Measurements from ENCODE around the gene MAPK14.
"Not testable (repeated sequence)": the region's sequence is repeated elsewhere in the genome, so short reads cannot be mapped to it uniquely, and the experiment has no call there.

MAPK14 gene

DNA sequence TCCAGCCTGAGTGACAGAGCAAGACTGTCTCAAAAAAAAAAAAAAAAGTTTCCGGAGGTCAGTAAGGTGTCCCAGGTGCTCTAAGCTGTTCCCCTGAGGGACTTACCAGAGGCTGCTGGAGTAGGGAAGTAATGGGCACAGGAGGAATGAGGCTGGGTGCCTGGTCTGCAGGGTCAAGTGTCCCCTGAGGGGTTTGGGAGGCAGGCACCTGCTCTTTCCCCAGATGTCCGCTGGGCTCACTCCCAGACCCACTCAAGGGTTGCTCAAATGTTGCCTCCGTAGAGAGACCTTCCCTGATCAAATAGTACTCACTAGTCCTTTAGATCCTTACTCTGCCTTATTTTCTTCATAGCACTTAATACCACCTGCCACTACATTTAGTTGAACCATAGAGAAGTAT, 97.3 kb downstream of the MAPK14 start:
- no peak for DNase-seq

DNA sequence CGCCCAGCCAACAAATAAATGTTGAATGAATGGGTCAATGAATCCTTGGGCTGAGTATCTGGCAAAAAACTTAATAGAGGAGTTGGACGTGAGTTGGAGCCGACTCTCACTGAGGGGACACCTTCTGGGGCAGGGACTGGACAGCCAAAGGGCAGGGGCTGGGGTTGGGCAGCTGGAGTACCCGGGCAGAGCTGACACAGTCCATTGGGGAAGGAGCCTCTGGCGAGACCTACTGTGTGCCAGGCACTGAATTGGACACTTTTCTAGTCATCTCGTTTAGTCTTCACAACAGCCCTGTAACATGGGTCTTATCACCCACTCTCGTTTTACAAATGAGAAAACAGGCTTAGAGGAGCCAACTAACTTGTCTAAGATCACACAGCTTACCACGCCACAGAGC, 98.0 kb downstream of the MAPK14 start:
- DNase-seq: no peak

DNA sequence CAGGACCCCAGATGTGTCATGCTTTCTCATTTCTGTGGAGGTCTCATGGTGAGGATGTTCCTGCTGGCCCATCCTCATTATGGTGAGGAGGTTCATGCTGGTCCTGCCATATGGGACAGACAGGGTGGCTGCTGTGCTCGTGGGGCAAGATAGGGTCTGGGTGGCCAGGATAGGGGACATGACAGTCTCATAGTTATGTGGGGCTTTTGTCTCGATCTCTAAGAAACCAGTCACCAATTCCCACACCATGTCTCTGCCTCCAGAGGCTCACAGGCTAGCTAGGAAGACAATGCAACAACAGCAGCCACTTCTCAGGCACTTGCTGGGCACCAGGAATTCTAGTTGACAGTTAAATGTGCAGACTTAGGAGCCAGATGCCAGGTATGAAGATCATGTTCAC, 98.5 kb downstream of the MAPK14 start:
- no peak for DNase-seq

DNA sequence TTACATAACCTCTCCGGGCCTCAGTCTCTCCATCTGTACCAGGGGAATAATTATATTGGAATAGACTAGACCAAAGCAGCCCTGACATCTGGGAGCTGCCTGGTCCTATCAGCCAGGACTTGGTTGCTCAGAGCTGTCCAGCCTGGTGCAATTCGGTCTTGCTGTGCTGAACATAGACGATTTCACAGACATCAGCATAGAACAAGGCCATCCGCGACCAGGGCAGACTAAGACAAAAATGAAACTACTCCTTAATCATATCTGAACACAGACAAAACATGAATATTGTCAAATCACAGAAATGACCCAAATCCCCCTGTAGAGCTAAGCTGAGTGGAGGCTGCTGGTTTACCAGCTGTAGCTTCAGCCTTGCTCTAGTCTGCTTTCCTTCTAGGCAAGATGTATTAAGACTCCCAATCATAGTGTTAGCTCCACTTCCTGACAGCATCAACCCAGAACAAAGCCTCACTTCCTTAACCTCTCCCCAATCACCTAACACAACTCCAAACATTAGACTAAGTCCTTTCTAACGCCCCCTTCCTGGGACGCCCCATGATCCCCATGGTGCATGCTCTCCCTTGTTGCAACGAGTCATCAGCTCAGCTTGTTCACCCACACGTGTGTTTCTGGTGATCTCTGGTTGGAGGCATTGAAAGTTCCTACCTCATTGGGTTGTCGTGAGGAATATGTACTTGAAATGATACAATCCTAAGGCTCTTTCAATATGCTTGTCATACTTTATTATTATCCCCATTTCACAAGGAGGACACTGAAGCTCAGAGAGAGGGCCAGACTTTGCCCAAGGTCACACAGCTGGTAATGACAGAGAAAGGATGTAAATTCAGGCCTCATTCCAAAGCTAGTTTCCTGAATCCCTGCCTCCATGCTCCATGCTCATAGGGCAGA, 99.2 kb downstream of the MAPK14 start:
- DNase-seq: no peak

DNA sequence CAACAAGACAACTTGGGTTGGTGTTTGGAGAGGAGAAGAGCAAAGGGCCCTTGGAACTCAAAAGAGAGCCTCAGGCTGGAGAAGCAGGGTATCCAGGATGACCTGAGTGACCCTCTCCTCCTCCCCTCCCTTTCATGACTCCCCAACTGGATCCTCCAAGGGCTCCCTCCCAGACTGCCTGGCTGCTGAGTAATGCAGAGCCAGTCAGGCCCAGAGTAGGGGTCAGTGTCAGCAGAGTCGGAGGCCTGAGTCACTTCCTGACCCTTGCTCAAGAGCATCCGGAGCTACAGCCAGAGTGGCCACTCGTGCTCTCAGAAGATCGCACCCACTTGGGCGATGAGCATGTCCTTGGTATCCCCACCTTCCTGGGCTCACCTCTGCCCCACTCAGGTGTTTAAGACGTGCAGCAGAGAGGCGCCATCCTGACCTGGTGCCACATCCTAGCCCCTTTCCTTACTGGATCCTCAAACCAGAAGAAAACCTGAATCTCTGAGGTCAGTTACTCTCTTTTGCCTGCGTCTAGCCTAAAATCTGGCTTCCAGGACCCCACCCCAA, 99.9 kb downstream of the MAPK14 start:
- no peak for DNase-seq

DNA sequence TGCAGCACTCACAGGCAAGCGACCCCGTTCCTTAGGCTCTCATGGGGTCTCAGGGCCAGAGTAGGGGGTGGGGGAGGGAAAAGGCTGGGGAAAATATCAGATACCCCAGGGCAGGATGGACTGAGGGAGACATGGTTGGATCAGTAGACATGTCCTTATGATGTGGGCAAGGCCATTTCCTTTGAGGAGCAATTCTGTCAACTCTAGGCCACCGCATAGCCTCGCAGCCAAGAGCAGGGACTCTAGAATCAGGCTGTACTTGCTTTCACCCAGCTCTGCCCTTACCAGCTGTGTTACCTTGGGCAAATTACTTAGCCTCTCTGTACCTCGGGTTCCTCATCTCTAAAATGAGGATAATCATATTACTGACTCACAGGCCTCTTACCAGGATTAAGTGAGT, 100.5 kb downstream of the MAPK14 start:
- DNase-seq: no peak

DNA sequence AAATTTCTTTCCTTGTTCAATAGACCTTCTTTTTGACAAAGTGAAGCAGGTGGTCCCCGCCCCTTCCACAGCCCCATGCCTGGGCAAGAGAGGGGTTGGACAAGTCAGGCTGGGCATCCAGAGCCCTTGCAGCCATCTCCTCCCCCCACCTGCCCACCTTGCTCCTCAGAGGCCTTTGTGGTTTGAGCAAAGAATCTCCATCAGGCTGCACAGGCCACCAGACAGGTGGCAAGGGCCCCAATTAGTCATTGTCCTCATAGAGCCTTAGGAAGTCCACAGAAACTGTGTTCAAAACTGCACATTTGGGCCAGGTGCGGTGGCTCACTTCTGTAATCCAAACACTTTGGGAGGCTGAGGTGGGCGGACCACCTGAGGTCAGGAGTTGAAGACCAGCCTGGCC, 101.2 kb downstream of the MAPK14 start:
- no peak for DNase-seq

DNA sequence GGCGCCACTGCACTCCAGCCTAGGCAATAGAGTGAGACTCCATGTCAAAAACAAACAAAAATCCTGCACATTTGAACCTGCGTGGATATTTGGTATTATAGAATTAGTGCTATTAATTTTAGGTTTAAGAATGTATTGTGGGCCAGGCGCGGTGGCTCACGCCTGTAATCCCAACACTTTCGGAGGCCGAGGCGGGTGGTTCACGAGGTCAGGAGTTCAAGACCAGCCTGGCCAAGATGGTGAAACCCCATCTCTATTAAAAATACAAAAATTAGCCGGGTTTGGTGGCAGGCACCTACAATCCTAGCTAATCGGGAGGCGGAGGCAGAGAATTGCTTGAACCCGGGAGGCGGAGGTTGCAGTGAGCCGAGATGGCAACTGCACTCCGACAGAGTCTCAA, 101.7 kb downstream of the MAPK14 start:
- not testable (repeated sequence) for DNase-seq

DNA sequence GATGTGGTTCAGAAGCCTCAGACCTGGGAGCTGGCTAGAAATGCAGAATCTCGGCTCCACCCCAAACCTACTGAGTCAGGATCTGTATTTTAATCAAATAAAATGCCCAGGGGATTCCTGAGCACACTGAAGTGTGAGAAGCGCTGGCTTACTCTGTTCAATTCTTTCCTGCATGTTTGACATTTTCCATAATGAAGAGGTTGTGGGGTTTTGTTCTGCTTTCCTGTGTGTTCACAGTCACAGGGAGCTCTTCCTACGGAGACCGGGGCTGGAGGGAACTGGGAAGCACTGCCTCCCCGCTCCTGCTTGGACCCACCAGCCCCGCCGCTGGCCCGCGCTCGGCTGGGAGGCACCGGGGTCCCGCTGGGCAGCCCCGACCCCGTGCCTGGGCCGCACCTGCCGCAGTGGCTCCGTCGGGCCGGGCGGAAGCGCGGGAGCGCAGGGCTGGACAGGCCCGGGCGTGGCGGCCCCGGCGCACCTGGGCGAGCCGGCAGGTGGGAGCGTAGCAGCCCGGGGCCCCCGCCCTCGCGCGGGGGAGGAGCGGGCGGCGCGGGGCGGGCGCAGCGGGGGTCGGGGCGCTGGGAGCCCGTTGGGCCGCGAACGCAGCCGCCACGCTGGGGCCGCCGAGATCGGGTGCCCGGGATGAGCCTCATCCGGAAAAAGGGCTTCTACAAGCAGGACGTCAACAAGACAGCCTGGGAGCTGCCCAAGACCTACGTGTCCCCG, 102.5 kb downstream of the MAPK14 start, which contains the start of gene MAPK13:
Gene MAPK13, plus strand, starts transcription at position 573 of the 726 bp plus-strand sequence. Its CDS starts 70 bp downstream, at position 643.
- DNase-seq: no peak

DNA sequence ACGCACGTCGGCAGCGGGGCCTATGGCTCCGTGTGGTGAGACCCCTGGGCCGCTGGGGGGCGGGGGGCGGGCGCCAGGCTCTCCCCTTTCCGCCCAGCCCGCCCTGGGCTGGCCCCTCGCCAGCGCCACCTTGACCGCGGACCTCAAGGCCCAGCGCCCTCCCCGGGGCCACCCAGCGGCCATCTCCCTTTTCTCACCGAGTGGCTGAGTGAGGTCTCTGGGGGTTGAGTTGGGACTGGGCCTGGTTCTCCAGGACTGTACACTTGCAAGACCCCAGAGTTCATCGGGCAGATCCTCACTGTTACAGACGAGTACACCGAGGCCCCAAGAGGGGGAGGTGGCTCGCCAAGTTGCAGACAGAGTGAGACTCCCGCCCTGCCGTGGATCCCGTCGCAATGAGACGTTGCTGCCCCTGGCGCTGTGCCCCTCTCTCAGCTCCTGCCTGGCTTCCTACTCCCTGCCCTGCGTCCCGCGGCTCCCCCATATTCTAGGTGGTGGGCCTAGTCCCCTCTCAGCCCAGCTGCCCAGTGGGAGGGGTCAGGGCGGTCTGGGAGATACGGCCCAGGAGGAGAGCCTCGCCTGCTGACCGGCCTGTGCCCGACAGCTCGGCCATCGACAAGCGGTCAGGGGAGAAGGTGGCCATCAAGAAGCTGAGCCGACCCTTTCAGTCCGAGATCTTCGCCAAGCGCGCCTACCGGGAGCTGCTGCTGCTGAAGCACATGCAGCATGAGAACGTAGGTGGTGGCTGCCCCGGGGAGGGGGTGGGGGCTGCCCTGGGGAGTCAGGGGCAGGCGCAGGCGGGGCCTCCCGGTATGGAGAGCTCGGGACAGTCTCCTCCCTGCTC, 103.3 kb downstream of the MAPK14 start:
- no peak for DNase-seq

DNA sequence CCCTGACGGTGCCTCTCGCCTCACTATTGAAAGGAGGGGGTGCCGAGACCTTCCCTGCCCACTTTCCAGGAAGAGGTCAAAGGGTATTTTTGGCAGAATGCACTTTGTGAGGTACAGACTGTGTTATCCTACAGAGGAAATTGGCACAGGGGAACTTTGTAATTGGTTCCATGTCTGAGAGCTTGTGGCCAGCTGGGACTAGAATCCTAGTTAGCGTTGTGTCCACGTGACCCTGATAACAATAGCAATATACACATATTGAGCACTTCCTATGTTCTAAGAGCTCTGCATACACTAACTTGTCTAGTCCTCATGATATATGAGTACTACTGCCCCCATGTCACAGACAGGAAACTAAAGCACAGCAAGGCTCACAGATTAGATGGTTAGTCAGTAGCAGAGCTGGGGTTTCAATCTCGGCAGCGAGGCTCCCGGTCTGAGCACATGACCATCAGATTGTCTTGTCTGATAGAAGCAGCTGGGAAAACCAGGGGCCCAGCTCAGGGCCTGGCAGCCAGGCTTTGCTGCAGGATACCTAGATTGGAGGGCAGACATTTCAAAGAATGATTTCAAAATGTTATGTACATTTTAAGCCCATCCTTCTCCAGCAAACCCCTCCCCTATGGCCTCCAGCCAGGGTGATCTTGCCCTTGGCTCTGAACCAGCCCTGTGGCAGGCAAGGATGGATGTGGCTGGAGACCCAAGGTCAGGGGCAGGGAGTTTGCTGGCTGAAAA, 104.1 kb downstream of the MAPK14 start:
- peak; percentile 50 for DNase-seq

DNA sequence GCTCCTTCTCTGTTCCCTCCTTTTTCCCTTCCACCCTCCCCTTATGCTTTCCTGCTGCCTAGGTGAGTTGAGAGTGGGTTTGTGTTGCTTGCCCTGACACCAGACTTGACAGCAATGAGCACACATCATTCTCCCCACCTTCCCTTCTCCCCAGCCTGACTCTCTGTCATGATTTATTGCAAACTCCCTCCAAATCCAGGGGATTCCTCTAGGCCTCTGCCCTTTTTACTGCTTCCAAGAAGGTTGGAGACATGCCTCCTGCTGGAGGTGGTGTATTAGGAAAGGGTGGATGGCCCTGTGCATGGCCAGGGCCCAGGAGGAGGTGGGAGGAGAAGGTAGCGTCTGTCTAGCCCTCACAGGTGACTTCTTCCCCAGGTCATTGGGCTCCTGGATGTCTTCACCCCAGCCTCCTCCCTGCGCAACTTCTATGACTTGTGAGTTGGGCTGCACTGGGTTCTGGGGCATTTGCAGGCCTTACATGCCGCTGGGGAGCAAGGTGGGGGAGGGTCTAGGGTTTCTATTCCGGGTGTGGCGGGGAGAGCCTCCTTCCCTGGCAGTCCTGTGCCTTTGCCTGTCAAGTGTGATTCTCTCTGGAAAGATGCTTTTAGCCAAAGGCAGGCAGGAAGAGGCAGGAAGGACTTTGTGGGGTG, 104.8 kb downstream of the MAPK14 start:
- DNase-seq: no peak

DNA sequence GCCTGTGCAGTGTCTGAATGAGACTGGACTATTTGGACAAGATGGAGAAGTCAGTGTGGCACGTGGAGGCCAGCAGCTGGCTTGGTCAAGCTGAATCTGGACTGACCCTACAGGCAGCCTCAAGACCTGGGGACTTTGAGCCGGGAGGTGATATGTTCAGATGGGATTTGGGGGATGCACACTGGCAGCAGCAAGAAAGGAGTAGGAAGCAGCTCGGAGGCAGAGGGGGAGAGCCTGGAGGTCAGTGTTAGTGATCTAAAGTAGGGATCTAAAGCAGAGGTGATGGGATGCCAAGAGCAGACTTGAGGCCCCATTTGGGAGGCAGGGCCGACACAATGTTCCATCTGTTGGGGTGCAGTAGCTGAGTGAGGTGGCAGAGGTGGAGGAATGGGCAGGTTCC, 105.5 kb downstream of the MAPK14 start:
- no peak for DNase-seq

DNA sequence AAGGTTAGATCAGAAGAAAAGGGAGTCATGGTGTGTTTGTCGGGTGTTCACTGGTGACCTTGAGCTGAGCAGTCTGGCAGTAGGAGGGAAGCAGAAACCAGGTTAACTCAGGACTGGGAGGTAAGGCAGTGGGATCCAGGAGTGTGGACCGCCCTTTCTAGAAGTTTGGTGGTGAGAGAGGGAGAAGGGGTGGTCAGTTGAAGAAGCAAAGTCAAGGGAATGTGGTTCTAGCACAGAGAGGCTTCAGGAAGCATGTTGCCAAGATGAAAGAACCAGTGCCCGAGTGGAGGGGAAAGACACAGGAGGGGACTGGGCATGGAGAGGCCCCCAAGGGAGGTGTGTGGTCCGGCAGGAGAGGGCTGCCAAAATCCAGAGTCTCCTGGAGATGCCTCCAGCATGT, 106.3 kb downstream of the MAPK14 start:
- no peak for DNase-seq

DNA sequence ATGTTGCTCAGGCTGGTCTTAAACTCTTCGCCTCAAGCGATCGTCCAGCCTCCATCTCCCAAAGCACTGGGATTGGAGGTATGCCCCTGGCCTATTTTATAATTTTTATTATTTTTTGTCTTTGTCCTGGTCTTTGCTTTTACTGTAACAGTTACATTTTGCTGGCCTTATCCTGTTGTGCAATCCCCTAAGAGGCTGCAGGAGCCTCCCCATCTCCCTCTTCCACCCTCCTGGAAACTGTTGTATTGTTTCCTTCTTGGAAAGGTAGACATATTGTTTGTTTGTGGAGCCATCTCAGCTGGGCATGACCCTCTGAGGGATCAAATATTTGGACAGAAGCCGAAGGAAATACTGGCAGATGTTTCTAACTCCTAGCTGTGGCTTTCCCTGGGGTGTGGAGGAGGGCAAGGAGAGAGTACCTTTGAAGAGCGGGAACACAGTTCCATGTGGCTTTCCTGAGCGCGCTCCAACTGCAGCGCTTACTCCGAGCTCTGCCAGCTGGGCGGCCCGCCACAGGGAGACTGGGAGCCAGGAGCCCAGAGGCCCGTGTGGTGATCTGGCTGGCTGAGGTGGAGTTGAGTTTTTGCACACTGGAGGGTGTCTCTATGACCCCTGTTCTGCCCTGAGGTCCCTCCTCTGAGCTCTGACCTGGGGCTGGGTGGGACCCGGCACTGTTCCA, 107.6 kb downstream of the MAPK14 start:
- DNase-seq: no peak

DNA sequence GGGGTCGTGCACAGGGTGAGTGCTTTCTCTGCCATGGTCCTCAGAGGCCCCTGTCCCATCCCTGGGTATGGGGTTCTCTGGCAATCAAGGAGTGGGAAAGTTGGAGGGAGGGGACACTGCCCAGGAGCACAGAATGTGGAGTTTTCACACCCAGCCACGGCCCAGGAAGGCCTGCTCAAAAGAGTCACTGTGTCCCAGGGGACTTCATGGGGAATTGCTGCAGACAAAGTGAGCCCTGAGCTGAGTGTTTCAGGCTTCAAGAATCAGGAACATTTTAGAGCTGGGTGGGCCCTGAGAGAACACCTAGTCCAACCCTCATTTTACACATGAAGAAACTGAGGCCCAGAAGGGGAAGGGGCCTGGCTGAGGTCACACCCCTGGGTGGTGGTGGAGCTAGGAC, 108.4 kb downstream of the MAPK14 start:
- DNase-seq: no peak

DNA sequence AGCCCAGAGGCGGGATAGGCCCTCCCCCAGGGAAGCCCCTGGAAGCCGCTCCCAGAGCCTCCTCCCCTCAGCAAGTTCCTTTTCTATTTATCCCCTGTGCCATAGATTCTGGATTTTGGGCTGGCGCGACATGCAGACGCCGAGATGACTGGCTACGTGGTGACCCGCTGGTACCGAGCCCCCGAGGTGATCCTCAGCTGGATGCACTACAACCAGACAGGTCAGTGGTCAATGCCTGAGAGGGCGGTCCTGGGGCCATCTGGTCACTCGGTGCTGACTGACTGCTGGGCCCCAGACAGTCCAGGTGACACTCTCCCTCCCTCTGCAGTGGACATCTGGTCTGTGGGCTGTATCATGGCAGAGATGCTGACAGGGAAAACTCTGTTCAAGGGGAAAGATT, 108.9 kb downstream of the MAPK14 start:
- no peak for DNase-seq

DNA sequence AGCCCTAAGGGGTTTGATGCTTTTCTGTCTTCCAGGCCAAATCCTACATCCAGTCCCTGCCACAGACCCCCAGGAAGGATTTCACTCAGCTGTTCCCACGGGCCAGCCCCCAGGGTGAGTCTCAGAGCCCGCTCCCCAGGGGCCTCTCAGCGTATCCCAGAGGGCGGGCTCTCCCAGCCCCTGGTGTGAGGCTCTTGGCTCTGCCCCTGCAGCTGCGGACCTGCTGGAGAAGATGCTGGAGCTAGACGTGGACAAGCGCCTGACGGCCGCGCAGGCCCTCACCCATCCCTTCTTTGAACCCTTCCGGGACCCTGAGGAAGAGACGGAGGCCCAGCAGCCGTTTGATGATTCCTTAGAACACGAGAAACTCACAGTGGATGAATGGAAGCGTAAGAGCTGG, 111.1 kb downstream of the MAPK14 start:
- DNase-seq: no peak

DNA sequence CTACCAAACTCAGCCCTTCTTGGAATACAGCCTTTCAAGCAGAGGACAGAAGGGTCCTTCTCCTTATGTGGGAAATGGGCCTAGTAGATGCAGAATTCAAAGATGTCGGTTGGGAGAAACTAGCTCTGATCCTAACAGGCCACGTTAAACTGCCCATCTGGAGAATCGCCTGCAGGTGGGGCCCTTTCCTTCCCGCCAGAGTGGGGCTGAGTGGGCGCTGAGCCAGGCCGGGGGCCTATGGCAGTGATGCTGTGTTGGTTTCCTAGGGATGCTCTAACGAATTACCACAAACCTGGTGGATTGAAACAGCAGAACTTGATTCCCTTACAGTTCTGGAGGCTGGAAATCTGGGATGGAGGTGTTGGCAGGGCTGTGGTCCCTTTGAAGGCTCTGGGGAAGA, 111.8 kb downstream of the MAPK14 start:
- peak; percentile 91 for DNase-seq

DNA sequence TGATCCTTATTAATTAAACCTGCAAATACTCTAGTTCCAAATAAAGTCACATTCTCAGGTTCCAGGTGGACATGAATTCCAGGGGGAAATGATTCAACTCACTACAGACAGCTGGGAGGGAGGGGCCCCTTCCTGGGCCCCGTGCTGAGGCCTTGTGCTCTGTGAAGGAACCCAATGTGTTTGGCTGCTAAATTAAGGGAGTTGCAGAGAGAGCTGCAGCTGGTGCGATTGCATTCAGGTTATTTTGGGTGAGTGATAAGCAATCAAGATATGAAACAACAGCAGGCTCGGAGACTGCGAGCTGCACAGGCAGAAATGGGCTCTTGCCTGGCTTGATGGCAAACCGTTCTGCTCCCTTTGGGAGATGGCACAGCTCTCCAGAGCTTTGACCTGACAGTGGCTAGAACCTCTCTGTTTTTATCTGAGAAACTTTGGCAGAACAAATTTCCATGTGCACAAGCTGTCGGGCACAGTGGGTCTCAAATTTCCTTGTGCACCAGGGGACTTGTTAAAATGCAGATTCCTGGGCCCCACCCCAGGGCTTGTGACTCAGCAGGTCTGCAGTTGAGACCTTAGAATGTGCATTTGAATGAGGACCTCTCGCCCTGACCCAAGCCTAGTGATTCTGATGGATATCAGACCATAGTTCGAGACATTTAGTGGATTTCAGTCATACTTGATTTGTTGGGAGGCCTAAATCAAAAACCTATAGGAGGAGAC, 112.5 kb downstream of the MAPK14 start:
- peak; percentile 94 for DNase-seq

Measured in NCI-H82 (cell line).